GM11168 (cell line): ENCODE results near the gene ASCL2.

Source experiments
- in situ Hi-C: fragments of 300-500 bp; cut with MboI; formaldehyde crosslinking; loops from one replicate; pipeline ENCODE4 v1.12.0; 2022; ENCODE audit warnings: low sequenced_read_pairs; ENCODE audit not compliant: unreplicated experiment

Gene ASCL2

DNA sequence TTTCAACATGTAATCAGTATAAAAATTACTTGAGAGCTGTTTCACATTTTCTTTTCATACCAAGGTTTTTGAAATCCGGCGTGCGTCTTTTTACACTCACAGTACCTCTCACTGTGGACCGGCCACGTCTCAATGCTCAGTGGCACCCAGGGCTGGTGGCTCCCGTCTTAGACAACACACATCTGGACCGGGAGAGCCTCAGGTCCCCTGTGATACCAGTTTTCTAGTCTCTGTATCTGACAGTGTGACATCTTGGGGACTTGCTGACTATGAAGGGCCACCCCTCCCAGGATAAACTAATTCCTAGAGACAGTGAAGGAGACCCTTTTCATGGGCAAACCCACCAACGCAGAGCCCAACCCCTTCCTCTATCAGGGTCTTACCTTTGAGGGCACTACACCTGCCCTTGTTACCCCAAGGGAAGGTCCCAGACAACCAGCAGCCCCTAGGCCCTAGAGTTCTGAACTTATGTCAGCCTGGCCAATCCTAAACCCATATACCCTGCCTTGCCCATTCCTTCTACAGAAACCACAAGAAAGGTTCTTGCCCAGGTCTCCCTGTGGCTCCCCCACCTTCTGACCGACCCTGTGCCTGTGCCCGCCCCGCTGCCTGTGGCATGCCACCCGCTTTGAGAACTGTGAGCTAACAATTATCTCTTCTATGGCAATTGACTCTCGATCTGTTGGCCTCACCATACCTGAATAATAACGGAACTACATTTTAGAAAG, 6.1 kb upstream of the ASCL2 start:
- in situ Hi-C loops, result loop anchor here (25.0 kb wide), 1 partner anchor 611 kb away; the partner anchor contains the start of gene CDKN1C

DNA sequence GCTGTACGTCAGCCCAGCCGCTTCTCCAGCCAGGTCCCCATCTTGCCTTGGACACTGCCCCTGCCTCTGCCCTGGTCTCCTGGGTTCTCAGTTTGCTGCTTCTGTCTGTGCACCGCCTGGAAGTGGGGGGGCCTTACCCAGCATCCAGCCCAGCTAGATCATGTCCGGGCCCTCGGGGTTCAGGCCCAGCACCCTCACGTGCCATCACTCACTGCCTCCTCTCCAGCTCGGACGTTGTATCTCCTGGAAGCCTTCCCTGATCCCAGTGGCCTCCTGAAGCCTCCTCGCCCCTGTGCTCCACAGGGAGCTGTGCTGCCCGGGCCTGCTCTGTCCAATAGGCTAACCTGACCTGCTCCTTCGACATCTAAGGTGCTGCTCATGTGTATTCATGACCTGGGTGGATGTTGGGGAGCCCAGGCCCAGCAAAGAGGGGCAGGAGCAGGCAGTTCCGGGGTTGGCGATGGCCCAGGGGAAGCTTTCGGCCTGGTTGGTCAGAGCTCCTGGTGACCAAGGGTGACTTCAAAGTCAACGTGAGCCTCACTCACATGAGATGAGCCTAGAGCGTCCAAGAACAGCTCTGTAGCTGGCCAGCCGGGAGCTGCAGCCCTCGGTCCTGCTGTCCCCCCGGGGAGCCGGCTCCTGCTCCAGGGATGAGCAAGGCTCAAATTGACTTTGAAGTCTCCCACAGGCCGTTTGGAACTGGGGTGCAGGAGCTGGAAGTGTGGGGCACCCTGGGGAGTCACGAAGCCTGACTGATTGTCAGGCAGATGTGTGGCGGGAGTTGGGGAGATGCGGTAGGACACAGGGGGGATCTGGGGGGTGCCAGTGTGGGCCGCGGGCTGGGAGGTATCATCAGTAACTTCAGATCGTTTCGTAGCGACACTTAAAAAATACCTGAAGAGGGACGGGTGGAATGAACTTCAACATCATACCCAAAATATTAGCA, 5.2 kb upstream of the ASCL2 start:
- in situ Hi-C loops, result loop anchor here (25.0 kb wide), 1 partner anchor 612 kb away; the partner anchor contains the start of gene CDKN1C

DNA sequence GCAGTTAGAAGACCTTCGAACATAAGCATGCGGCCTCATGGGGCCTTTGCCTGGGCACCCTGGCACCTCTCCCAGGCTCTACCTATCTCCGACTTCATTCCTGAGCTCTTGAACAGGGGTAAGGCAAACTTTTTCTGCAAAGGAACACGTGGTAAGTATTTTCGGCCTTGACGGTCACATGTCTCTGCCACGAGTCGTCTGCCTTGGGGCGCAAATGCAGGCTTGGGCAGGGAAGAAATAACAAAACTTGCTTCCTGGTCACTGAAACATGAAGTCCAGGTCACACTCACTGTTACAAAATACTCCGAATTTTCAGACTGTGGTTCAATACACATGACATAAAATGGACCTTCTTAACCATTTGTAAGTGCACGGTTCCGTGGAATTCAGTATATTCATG, 3.4 kb upstream of the ASCL2 start:
- in situ Hi-C loops, result no loop called here

DNA sequence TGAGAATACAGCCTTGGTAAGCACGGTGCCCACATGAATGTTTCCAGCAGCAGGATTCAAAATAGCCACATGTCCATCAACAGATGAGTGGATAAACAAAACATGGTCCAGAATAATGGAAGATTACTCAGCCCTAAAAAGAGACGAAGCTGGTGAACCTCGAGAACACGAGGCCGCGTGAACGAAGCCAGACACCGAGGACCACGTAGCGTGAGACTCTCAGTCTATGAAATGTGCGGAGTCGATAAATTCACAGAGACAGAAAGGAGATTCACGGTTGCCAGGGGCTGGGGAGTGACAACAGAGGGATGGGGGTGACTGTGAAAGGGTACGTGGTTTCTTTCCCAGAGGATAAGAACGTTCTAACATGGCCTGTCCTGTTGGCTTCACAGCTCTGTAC, 2.9 kb upstream of the ASCL2 start:
- in situ Hi-C loops, result no loop called here

DNA sequence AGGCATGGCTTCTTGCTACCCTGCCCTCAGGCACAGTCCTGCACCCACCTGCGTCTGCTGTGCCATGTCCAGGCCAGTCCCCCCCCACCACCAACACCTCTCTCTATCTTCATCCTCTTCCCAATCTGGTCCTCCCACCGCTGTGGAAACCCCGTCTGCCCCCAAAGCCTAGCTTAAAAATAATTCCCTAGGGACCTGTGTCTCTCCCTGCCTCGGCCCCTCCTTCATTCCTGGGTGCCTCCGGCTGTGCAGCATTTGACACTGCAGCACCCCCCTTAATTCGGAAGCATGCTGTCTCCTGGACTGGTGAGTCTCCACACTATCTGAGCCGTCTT, 2.5 kb upstream of the ASCL2 start:
- in situ Hi-C loops, result no loop called here

DNA sequence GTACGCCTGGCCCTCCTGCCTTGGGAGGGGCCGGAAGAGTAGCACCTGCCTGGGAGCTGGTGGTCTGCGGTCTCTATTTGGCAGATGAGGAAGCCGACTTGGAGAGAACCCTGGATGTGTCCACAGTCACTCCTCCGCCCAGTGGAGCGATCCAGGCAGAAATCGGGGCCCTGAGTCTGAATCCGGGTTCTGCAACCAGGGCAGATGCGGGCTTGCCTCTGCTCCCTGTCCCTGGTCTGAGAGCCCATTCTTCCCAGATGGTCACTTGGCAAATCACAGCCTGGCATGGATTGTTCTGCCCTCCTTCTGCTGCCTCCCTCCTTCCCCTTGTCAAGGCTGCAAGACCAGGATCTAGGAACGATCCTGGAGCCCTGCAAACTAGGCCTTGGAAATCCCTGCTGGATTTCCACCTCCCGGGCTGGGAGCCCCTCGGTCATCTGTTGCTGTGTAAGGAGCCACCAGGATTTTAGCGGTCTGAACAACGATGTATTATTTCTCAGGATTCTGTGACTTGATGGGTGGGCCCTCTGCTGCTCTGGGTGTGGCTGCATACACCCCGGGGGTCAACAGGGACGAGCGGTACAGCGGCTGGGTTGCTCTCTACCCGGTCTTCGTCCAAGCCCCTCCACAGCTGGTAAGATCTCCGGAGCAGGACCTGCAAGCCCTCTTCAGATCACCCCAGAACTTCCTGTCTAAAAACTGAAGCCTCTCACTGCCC, 2.0 kb upstream of the ASCL2 start:
- in situ Hi-C loops, result no loop called here

DNA sequence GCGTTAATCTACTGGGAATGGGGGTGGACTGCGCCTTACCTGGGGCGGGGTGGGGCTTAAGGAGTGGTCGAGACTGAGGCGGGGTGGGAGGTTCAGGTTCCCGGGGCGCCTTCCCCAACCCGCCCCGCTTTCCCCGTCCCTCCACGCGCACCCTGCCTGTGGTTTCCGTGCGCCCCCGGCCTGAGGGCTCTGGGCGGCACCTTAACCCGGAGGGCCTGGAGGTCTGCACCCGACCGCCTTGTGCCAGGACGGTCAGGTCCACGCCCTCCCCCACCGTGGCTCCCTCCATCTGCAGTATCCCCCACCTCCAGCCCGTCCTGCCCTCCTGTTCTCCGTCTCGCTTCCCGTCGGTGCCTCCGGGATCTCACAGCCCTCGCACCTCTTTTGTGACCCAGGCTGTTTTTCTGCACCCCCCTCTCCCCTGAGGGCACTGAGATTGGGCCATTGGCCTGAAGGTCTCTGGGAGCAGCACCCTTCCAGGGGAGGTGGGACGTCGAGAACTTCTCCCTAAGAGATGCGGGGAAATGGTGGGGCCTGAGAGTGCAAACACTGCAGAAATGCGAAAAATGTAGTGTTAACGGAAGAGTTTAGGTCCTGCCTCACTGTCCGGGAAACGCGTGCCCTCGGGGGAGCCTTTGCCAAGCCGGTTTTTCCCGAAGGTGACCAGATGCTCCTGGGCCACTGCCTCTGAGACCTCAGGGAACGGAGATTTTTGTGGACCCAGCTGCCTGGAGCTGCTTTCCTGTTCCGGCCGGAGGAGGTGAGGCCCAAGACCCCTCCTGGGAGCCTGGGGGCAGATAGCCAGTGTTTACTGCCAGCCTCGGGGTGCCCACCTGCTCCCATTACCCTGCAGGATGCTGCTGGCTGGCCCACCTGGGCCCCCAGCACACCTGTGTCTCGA, 1.2 kb upstream of the ASCL2 start:
- in situ Hi-C loops, result no loop called here

DNA sequence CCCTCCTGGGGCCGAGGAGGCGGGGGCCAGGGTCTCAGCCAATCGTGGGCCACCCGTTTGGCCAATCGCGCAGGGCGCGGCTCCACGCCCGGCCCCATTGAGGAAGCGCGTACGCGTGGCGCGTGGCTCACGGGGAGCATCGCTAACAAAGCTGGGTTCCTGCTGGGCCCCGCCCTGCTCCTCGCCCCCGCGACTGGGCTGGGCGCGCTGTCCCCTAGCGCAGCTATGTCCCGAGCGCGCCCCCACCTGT, 614 bp upstream of the ASCL2 start:
- in situ Hi-C loops, result no loop called here

DNA sequence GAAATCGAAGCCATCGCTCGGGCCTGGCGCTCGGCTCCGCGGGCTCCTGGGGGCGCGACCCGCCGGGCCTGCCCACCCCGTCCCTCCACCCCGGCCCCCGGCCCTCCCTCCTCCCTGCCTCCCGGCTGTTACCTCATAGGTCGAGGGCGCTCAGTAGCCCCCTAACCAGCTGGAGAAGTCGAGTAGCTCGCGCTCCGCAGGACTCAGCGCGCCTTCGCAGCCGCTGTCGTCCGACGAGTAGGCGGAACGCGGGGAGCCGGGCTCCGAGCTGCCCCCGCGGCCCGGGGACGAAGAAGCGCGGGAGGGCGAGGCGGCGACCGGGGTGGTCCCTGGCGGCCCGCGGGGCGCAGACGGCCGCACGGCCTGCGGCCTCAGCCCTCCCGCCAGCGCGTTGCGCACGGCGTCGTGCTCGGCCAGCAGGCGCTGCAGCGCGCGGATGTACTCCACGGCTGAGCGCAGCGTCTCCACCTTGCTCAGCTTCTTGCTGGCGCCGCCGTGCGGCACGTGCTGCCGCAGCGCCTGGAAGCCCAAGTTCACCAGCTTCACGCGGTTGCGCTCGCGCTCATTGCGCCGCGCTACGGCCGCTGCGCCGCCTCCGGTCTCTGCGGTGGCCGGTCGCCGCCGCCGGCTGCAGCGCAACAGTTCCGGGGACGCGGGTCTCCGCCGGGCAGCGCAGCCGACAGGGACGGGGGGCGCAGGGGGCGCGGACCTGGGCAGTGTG, 627 bp downstream of the ASCL2 start:
- in situ Hi-C loops, result no loop called here

DNA sequence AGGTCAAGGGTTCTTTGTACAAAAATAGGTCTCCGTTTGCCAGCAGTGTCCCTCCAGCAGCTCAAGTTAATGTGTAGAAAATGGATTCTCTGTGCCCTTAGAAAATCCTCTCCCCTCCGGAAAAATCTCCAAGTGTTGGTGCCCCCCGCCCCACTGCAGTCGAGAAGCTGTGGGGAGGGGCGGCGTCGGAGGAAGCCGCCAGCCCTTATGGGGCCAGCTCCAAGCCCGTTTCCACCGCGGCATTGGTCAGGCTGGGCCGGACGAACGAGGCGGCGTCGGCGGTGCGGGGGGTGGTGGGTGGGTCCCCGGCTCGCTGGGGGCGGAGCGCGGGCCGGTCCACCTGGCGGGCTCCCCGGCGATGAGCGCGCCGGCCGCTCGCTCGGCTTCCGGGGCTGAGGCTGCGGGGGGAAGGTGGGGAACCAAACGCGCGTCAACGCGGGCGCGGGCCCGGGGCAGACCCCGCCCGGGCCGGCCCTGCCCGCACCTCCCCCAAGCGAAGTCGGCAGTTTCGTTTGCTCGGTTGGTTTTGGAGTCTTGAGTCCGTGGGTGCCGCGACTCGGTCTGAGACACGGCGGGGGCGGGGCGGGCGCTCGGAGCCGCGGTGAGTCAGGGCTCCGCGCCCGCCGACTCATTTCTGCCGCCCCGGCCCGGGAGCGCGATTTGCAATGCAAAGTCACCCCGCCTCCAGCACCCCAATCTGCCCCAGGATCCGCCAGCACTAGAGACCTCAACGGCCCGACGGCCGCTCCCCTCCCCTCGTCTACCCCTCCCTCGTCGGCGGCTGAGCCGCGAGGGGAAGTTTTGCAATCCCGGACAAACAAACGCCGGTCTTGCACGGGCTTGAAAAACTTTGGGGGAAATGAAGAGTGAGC, 1.4 kb downstream of the ASCL2 start:
- in situ Hi-C loops, result no loop called here

DNA sequence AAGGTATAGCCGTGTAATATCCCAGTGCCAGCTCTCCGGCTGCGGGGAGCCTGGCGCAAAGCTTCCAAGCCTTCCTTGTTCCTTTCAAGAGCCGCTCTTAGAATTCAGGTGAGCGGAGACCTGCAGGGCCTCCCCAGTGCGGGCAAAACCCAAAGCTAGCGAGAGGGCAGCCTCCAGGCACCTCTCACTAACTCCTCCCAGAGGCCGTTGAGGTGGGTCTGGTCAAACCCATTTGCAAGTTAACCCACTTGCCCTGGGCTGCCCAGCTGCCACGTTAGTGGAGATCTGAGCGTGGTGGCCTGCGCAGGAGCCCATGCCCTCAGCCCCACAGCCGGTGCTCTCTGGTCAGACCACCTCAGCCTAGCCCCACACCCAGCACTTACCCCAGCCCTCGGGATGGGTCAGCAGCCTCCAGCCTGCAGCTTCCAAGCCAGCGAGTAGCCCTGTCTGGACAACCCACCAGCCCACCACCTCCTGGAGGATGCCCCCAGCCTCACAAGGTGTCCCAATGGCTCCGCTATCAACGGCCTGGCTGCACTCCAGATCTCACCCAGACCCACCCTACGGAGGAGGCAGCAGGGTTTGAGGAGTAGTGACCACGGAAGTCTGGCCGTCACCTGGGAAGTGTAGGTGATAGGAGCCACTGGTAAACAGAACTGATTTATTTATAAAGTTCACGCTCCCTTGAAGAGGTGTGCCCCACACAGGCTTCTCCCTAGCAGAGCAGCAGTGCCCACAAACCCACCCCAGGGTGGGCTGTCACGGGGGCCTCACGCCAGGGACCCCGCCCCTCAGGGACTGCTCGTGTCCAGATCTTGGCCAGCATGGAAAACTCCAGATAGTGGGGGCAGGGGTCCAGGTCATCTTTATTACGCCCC, 2.3 kb downstream of the ASCL2 start:
- in situ Hi-C loops, result no loop called here

DNA sequence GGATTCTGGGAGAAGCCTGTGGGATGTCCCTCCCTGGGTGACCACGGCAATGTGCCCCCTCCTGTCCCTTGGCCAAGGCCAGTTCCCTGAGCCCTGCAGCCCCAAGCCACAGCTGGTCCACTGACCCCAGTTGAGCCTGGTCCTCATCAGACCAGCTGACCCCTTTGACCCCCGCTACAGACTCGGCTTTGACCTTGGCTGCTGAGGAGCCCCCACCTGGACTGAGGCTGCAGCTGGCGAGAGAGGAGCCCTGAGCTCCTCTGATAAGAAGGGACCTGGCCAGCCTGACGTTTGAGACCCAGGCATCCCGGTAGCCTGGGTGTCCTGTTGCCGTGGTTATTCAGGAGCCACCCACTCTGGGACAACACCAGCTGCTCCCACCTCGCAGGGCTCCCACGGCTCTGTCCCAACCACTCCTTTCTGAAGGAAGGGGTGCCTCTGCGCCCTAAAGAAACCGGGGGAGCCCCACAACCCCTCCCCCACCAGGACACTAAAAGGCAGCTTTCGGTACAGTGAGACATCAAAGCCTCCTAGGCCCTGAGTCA, 3.0 kb downstream of the ASCL2 start:
- in situ Hi-C loops, result no loop called here

DNA sequence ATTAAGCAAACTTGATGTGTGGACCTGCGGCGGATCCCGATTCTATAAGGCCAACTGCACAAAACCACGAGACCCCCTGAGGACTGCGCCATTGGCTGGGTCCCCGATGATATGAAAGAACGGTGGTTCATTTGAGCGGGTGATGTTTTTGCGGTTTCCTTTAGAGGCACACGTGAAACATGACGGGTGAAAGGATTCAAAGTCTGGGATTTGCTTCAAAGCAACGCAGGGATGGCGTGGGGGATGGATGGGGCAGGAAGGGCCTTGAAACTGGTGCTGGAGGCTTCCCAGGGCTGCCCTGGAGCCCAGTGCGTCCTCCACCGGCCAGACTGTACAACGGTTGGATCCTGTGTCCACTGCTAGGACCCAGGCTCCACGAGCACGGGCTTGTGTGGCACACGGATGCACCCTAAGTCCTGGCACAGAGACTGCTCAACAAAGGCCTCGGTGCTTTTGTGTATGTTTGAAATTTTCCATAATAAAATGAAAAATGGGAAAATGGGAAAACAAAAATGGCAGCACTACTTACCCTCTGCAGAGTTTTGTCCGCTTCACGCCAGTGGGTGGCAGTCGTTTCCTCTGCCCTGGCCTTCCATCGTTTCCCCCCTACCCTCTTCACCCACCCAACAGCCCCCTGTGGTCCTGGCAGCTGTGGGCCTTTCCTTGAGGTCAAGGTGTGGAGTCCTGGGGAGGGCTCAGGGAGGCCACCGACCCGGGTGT, 3.6 kb downstream of the ASCL2 start:
- in situ Hi-C loops, result no loop called here

DNA sequence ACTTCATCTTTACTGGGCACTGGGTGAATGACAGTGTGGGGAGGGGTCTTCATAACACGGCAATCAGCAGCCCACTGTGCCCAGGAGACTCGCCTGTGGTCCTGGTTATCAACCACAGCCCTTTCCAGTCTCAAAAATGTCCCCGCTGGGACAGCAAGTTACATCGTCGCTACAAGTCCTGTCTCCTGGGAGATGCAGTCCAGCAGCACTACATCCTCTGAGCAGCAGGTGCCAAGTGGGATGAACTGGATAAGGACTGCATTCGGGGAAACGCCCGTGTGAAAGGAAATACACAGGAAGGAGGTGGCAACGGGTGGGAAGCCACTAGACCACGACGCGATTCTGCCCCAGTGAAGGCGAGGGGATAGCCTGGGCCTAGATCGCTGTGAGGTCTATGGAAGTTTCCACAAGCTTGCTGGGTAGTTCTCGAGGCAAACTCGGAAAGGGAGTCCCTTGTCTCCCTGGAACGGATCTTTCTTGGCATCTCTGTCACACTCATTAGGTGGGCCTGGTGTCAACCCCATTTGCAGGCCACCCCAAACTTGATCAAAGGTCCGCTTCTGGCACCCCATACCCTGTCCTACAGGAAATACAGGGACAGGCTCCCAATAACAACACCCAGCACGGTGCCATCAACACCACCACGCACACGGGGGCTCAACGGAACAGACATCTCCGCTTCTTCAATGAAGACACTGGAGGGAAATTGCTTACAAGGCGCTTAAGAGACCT, 4.4 kb downstream of the ASCL2 start:
- in situ Hi-C loops, result no loop called here

DNA sequence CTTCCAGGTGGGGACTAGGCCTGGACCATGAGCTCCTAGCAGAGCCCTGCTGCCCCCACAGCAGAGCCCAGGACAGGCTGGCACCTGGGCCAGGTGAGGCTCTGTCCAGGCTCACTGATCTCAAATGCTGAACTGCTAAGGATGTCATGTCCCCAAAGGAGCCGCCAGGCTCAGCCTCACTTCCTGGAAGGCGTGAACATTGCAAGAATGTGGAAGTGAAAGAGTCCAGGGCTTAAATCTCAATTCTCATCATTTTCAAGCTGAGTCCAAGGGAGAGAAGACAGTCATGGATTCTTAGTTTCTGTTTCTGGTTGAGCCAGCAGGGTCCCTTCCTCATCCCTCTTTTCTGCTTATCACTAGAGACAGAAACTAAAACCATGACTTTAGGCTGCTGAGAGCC, 5.0 kb downstream of the ASCL2 start:
- in situ Hi-C loops, result no loop called here

DNA sequence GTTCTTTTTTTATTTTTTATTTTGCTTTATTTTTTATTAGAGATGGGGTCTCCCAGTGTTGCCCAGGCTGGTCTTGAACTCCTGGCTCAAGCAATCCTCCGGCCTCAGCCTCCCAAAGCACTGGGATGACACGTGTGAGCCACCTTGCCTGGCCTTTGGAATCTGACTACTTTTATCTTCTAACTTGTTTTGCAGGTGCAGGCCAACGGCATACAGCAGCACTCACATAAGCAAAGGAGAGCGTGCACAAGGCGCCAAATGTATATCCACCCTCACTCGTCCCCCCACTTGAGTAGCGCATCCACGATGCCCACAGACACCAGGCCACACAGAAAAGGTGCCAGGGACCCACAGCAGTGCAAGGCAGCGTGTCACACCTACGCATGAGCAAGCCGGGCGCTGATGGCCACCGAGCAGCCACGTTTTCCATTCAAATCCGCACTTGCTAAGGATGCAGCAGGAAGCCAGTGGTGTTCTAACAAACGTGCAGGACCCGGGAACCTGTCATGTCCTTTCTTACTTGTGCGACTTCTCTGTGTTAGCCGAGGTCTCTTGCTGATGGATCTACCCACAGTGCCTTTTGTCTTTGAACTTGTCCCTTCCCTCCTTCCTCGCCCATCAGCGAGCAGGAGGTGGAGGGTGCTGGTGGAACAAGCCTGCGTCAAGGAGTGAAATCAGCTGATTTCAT, 5.9 kb downstream of the ASCL2 start:
- in situ Hi-C loops, result no loop called here
